Thyroid gland (tissue), 4 donors: Measurements from ENCODE around the gene MPDU1.

ENCODE experiments used
- POLR2A ChIP-seq, 2 donors: fragments of 450-650 bp; IDR thresholded peaks; one replicate each; pipeline ENCODE4 v1.6.1; 2017; ENCODE audit warnings: antibody characterized with exemption in 2 of 2, mild to moderate bottlenecking in 2 of 2, moderate library complexity in 1 of 2
- TF ChIP-seq, protein P1 (sequence below), 6 experiments: fragments of 200-600 bp in 3 of 6; fragments of 450-650 bp in 3 of 6; sonication (generic) in 3 of 6; IDR thresholded peaks; one replicate each; pipeline ENCODE4 v1.5.1; 2016 to 2019; ENCODE audit warnings: antibody characterized with exemption in 6 of 6, mild to moderate bottlenecking in 2 of 6, inconsistent platforms in 1 of 6, moderate library complexity in 1 of 6

DNA sequence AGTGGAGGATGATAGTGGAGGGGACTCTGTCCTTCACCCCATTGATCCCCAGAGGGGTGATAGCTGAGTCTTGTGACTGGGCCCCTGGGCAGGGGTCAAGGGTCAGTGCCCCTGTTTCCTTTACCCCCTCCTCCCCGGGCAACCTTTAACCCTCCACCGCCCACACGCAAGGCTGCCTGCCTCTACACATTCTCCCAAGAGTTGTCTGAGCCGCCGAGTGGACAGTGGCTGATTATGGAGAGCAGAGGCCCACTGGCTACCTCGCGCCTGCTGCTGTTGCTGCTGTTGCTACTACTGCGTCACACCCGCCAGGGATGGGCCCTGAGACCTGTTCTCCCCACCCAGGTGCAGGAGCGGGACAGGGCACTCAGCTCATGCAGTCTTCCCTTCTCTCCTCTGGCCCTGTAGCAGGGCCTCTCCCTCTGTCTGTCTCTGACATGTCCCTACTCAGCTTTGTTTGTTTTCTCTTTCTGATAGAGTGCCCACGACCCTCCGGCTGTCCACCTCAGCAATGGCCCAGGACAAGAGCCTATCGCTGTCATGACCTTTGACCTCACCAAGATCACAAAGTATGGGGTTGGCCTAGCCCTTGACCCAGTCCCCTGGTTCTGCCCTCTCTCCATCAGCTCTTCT, 46.4 kb downstream of the MPDU1 start, which contains the start of gene SHBG:
- TF ChIP-seq, protein P1, sequence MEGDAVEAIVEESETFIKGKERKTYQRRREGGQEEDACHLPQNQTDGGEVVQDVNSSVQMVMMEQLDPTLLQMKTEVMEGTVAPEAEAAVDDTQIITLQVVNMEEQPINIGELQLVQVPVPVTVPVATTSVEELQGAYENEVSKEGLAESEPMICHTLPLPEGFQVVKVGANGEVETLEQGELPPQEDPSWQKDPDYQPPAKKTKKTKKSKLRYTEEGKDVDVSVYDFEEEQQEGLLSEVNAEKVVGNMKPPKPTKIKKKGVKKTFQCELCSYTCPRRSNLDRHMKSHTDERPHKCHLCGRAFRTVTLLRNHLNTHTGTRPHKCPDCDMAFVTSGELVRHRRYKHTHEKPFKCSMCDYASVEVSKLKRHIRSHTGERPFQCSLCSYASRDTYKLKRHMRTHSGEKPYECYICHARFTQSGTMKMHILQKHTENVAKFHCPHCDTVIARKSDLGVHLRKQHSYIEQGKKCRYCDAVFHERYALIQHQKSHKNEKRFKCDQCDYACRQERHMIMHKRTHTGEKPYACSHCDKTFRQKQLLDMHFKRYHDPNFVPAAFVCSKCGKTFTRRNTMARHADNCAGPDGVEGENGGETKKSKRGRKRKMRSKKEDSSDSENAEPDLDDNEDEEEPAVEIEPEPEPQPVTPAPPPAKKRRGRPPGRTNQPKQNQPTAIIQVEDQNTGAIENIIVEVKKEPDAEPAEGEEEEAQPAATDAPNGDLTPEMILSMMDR (IDR thresholded peaks at IDR 0.05): no peak
- TF ChIP-seq POLR2A (IDR thresholded peaks at IDR 0.05): no peak
